GM20431 (cell line): ENCODE results near the gene MED12L.

Experiments
- in situ Hi-C: fragments of 300-500 bp; cut with MseI, MboI; formaldehyde crosslinking; loops from one replicate; pipeline ENCODE4 v1.15.0; 2020; ENCODE audit warnings: low sequenced_read_pairs; ENCODE audit not compliant: unreplicated experiment

MED12L gene

DNA sequence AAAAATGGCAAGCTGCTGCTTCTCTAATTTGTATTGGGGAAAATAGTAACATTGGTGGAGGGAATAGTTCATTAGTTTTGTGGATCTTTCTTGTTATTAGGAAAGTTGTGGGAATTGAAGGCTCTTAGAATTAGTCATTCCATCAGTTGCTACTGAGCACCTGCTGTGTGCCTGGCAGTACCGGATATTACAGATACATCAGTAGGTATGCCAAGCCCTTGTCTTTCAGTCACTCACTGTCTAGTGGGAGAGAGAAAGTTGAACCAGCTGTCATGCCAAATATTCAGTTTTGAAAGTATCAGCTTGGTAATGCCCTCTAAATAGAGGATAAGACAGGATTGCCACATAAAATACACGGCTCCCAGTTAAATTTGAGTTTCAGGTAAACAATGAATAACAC lies 342.9 kb downstream of the MED12L start:
- in situ Hi-C loops: loop anchor here (25.0 kb wide), 2 partner anchors 409 to 484 kb away; no protein-coding TSS in a partner anchor

DNA sequence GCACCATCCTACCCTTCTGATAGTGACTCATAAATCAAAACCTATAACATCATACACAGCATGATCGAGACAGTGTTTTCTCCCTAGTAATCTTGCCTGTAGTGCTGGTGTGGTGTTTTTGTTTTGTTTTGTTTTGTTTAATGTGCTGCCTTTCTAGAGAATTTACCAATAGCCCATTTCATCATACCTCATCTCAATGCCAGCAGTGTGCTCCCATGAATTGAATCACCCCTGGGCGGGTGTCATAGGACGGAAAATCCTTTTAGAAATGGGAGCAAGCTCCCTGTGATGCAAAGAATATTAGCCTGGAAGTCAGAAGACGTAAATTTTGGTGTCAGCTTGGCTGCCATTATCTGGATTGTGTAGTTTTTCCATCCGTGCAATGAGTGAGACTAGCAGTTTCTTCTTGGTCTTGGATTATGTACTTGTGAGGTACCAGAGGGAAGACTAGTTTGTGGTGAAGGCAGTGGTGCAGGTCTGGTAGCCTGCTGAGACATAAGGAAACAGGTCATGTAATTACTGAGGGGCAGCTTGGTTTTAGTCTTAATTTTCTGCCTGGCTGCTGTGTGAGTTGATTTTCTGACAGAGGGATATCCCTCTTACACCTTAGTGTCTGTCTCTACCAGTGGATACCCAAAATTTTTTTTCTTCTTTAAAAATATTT lies 345.5 kb downstream of the MED12L start:
- in situ Hi-C loops: loop anchor here (25.0 kb wide), 2 partner anchors 406 to 481 kb away; no protein-coding TSS in a partner anchor

DNA sequence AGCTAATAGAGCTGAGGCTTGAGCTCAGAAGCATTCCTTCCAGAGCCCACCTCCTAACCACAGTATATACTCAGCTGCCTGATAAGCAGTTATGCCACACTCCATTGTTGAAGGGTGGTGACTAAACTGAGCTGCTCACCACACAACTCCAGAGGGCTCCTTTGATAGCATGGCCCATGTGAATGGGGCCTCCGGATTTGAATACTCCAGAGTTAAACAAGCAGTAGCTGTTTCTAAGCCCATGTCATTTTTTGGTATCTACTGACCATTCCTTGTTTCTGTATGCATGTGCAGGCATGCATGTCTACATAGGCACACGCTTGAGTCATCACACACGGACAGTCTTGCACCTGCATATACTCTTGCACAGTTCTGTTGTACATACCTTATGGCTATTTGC lies 346.5 kb downstream of the MED12L start:
- in situ Hi-C loops: loop anchor here (25.0 kb wide), 2 partner anchors 405 to 480 kb away; no protein-coding TSS in a partner anchor

DNA sequence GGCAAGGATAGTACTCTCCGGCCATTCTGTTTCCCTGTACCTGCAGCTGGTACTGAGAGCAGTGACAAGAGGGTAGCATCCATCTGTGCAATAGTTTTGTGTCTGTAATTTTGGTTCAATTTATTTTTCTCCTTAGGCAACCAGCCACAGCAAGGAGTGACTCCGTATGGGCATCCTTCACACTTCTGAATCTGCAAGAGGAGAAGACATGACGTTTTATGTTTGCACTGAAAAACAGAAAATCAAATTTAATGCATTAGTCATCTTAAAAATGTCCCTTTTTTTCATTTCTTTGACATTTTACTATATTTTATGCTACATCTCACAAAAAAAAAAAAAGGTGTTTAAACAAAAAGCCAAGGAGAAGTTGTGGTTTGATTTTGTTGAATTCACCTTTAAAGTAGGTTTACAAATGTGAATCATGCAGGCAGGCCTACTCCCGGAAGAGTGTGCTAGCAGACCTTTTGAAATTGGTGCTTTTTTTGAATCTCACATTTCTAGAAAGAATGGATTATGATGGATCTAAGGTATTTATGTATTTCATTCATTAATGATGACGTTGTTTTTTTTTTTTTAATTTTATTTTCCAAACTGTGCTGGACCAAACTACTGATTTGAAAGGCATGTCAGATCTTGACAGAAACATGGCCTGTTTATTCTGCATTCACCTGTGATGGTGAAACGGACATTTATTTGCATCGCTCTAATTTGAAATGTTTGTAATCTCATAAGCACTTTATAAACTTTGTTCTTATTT lies 347.3 kb downstream of the MED12L start:
- in situ Hi-C loops: loop anchor here (25.0 kb wide), 2 partner anchors 405 to 480 kb away; no protein-coding TSS in a partner anchor

DNA sequence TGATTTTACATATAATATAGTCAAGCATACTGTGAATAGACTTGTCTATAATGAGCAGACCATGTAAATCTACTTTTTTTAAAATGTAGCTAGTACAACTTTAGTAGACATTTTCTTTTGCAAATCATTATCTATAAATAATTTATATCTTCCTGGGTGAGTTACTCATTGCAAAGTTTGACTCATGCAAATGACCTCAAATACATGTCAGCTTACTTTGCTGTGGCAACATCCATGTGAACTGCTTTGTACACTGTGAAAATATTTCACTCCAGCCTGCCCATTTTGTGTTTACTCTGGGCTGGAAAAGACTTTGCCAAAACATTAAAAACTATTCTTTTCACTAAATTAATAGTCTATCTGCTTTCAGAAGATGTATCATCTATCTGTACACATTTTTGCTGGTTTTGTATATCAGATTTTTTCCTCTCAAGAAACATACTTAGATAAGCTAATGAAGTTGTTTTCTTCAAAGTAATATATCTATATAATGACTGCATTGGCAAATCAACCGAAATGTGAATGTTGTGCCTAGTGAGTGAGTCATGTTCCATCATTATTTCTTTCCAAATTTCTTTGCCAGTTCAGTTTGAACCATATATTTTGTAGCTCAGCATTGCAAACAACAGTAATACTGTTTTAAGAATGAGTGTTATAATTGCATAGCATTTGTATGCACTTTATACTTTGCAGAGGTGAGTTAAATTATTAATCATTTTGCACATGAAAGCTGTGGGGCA lies 348.9 kb downstream of the MED12L start:
- in situ Hi-C loops: loop anchor here (25.0 kb wide), 2 partner anchors 403 to 478 kb away; no protein-coding TSS in a partner anchor

DNA sequence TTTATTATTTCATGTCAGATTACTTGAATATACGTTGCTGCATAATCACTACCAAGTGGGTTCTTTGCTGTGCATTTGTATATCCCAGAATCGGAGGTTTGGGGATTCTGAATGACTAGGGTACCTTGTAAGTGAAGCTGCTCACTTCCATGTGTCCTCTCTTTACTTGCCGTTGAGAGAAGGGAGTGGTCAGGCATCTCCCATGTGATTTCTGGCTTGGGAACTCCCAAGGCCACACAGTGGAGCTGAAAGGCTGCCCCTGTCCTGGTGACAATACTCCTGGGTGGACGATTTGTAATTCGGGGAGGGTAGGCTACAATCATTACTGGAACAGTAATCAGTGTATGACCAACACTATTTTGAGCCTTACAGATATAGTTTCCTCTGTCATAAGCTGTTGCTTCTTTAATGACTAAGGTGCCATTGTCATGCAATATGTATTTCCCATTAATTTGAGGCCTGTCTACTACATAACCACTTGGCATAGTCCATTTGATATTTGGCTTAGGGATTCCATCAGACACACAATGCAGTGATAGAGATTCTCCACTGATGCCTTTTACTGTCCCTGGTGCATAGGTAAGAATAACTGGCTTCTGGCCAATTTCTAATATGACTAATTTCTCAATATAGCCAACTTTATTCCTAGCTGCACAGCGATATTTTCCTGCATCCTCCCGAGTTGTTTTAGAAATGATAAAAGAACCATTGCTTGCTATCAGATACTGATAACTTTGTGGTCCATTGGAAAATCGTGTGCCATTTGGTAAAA lies 351.4 kb downstream of the MED12L start:
- in situ Hi-C loops: loop anchor here (25.0 kb wide), 2 partner anchors 400 to 475 kb away; no protein-coding TSS in a partner anchor

DNA sequence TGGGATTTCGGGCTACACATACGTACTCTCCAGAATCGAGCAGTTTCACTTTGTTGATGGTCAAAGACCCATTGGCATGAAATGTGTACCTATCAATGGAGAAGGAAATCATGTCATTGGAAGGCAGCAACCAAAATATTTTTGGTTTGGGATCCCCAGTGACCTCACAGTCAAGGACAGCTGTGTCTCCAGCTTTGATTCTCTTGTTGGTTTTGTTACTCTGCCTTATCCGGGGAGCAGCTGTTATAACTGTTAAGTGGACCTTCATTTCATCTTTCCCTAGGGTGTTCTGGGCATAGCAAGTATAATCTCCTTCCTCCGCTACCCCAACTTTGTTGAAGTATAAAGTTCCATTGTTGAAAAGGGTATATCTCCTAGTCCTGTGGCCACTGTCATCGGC lies 352.4 kb downstream of the MED12L start:
- in situ Hi-C loops: loop anchor here (25.0 kb wide), 2 partner anchors 399 to 474 kb away; no protein-coding TSS in a partner anchor

DNA sequence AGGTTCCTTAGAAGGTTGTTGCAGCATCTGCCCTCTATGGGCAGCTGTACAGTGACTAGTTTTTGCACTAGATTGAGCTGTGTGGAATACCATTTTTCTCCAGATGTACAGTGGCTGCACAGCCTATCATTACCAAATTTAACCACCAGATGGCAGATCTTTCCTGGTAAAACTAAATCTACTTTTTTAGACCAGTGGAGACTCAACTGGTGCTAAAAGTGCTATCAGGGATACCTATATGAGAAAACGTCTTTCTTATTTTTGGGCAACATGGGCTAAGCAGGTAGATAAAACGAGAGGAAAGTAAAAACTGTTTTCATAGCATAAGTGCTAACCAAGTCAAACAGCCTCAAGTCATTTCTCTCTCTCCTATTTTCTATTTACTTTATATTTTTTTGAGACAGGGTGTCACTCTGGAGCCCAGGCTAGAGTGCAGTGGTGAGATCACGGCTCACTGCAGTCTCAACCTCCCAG lies 354.2 kb downstream of the MED12L start:
- in situ Hi-C loops: loop anchor here (25.0 kb wide), 2 partner anchors 398 to 473 kb away; no protein-coding TSS in a partner anchor

DNA sequence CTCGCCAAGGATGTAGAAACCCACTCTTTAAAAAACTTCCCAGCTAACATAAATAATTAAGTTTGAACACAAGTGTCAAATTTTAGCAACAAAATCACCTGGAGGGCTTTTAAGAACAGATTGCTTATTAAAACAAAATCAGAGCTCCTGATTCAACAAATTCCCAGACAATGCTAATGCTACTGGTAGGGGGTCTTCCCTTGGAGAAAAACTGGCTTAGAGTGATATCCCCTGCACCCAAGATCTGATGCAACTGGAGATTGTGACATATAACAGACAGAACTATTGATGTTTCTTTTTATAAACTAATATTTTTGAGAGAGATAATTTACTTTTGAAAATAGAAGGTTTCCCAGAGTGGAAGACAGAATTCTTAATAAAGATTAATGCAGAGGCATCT lies 355.5 kb downstream of the MED12L start:
- in situ Hi-C loops: loop anchor here (25.0 kb wide), 2 partner anchors 396 to 471 kb away; no protein-coding TSS in a partner anchor

DNA sequence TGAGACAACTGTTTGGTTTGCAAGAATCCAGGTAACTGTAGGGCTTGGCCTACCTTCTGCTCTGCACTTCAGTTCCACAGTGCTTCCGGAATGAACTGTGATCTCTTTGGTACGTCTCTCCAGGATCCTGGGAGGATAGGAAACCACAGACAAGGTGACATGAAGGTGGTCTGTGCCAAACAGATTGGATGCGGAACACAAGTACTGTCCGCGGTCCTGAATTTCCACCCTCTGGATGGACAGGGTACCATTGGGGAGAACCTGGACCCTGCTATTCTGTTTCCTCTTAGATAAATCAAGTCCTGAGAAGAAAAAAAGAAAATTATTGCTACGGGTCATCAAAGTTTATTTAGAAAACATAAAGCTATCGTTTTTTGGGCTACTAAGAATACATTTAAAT lies 358.1 kb downstream of the MED12L start:
- in situ Hi-C loops: loop anchor here (25.0 kb wide), 2 partner anchors 394 to 469 kb away; no protein-coding TSS in a partner anchor

DNA sequence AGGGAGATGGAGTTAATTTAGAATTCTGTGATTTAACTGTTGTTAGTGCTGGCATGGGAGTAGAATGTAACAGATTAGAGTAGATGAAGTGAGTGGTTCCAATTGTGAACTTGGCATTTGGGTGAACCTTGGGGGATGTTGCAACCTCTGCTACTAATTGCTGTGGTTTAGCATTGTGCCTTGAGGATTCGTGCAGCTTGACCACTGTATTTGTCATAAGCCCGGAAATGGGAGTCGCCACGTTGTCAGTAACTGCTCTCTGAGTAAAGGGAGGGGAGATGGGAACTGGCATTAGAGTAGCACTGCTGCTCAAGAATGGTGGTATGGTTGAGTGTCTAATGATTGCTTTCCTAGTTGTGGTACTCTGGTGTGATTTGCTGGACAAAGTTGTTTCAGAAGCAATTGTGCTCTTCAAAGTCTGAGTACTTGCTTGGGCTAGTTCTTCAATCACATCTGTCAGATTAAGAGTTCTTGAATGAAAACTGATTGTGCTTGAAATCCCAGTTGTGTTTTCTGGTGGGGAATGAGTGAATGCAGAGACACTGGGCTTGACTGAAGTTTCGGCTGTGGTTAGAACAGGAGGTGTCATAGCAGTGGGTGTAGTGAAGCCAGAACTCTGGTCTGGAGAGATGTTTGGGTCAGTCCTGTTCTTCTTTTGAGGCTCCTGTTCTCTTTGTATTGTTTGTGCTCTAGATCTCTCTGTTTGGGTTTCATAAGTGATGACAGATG lies 360.0 kb downstream of the MED12L start:
- in situ Hi-C loops: loop anchor here (25.0 kb wide), 2 partner anchors 392 to 467 kb away; no protein-coding TSS in a partner anchor

DNA sequence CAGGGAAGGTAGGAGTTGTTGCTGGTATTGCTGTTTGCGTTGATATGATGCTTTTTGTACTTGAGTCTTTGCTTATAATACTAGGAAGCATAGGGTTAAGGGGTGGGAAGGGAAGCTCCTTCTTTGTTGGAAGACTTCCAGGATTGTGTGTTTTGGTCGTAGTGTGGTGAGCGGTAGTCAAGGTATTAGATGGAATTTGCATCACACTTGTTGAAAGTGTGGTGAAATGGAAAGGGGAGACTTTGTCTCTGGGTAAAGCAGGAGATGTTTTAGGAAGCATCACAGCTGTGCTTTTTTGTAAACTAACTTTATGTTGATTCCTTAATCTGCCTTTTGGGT lies 360.5 kb downstream of the MED12L start:
- in situ Hi-C loops: loop anchor here (25.0 kb wide), 2 partner anchors 391 to 466 kb away; no protein-coding TSS in a partner anchor

DNA sequence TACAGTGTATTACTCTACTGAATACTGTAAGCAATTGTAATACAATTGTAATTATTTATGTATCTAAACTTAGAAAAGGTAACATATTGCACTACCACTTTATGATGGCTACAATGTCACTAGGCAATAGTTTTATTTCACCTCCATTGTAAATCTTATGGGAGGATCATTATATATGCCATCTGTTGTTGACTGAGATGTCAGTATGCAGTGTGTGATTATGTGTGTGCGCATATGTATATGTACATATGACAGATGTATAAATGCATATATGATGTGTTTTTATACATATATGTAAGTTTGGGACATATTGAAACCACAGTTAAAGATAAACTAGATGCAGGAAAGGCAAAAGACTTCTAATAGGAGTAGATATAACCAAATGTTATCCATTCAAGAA lies 366.9 kb downstream of the MED12L start:
- in situ Hi-C loops: no loop called here

DNA sequence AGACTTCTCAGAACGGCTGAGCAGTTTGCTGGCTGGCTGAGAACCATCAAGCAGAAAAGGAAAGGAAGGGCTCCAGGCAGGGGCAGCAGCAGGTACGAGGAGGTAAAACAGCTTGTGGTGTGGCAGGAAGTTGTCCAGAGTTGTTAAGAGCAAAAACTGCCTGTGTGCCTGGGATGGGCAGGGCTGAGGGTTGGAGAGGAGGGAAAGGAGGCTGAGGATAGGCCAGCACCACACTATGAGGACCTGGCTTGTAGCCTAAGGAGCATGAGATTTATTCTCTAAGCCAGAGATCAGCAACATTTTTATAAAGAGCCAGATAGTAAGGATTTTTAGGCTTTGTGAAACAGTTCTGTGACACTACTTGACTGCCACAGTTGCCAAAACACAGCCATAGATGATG lies 367.4 kb downstream of the MED12L start:
- in situ Hi-C loops: no loop called here

DNA sequence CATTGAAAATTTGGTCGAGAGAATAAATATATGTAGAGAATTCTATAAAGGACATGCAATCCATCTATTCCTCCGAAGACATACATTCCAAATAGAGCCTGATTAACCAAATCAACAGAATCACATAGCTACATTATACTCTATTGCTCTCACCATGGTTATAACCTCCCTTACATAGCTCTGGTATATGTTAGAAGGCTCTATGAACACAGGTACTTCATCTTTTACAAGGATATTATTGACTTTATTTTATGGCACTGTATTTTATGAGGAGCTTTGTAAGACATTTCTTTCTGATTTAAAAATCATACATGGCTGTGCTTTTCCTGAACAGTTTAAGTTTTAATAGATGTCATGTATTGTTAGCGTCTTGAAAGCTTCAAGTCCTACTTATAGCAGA lies 370.6 kb downstream of the MED12L start:
- in situ Hi-C loops: no loop called here

DNA sequence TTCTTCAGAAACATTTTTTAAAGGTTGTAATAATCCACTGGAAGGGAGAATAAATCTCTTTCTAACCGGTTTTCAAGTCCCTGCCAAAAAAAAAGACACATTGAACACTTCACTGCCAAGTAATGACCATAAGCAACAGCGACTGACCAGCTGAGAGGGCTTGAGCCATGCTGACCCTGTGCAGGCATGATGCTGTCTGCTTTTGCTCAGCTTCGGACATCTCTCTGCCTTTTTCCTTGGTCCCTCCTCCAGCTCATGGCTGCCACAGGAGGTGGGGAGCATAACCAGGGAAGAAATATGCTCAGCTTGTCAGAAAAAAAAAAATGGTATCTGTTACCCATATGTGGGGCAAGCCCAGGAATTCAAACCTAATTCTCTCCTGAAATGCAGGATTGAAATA lies 373.9 kb downstream of the MED12L start:
- in situ Hi-C loops: no loop called here

DNA sequence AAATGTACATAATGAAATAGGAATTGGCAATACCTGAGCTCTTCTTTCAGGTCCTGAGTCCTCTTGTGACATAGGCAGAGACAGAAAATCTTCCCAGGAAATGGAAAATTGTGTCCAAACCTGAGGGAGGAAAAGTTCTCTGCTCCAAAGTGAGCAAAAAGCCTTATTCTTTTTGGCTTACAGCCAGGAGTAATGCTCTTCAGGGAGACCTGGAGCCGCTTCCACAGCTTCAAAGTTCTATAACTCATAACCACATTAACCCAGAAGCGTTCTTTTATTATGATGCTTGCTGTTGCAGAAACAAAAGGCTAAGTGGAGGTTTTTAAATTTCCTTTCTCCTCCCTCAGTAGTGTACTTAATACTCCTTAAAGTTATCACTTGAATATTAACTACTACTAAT lies 374.8 kb downstream of the MED12L start:
- in situ Hi-C loops: no loop called here

DNA sequence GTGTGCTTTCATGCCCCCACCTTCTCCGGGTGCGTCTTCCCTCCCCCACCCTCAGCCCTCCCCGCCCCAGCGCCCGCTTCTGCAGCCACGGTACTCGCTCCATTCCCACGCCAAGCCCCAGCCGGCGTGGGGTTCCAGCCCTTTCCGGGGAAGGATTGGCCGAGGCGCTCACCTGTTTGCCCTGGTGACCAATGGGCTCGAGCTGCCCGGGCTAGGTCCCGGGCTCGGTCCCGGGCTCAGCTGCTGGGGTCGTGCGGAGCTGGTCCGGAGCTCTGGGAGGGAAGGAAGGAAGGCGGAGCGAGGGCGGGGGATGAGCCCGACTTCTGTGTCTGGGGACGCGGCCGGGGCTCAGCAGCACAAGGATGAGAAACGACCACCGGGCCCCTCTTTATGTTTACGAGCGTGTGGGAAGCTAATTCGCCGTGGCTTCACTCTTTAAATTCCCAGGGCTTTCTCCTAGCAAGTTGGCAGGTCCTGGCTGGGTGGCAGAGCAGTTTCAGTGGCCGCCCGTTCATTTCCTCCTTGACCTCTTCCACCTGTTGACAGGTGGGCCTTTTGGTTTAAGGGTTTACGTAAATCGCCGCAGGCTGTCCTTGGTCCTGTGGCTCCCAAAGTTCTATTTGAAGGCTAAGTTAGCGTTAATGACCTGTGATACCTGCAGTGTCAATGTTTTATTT lies 375.4 kb downstream of the MED12L start, which contains the start of gene IGSF10:
TSS of gene IGSF10 (minus strand) at position 288 of the 677 bp plus-strand sequence. CDS start 2,352 bp downstream, outside the sequence.
- in situ Hi-C loops: no loop called here
